Keratinocyte (primary cell): ENCODE measurements around the gene S100A14.

Source experiments
- CTCF ChIP-seq, 3 experiments: IDR thresholded peaks in 1 of 3; conservative IDR thresholded peaks in 1 of 3; optimal IDR thresholded peaks in 1 of 3; 2 replicates in 2 of 3; 3 replicates in 1 of 3; pipeline versions ENCODE3 to v1.5.1; 2011; ENCODE audit warnings: low read length in 3 of 3, mild to moderate bottlenecking in 3 of 3, moderate library complexity in 2 of 3, control low read depth in 1 of 3, inconsistent platforms in 1 of 3; ENCODE audit not compliant: insufficient read depth in 2 of 3; ENCODE audit errors: extremely low read depth in 1 of 3
- EZH2 ChIP-seq: IDR thresholded peaks from one replicate; pipeline ENCODE4 v1.6.1; 2012; ENCODE audit warnings: inconsistent platforms, mild to moderate bottlenecking, low read length, moderate library complexity

- TF ChIP-seq CTCF (optimal IDR thresholded peaks at IDR 0.05 in 1 of 3, IDR thresholded peaks at IDR 0.05 in 1 of 3, conservative IDR thresholded peaks at IDR 0.05 in 1 of 3; ENCODE audit: extremely low read depth in 1 of 3, insufficient read depth in 2 of 3, low read length in 3 of 3): no peak
- no peak for TF ChIP-seq EZH2
Measured at GRCh38 chr1:153592748-153593147, 23.4 kb downstream of the S100A14 start.
